Upper lobe of right lung (tissue), 1 donor: ENCODE measurements around the gene ZNF275. TPM values are rescaled to one million over a fixed set of nuclear protein-coding genes. Genes with fewer than 3 reads are reported as not detected.
"Not testable (repeated sequence)": the region's sequence is repeated elsewhere in the genome, so short reads cannot be mapped to it uniquely, and the experiment has no call there.

Experiments
- ATAC-seq: fragments of 200-7000 bp; cut with Tn5 transposase; one replicate; pipeline ENCODE4 v1.9.1; 2020; ENCODE audit warnings: mild to moderate bottlenecking, moderate library complexity
- DNase-seq: peaks from one replicate; pipeline ENCODE4 v3.0.0-alpha.2; 2020
- H3K27ac ChIP-seq: fragments of 200-600 bp; one replicate; pipeline ENCODE4 v1.8.0; 2022
- H3K27me3 ChIP-seq: fragments of 200-600 bp; one replicate; pipeline ENCODE4 v1.8.0; 2022; ENCODE audit warnings: mild to moderate bottlenecking
- H3K36me3 ChIP-seq: fragments of 200-600 bp; one replicate; pipeline ENCODE4 v1.8.0; 2022
- H3K4me1 ChIP-seq: fragments of 200-600 bp; one replicate; pipeline ENCODE4 v1.8.0; 2022
- H3K4me3 ChIP-seq: fragments of 200-600 bp; one replicate; pipeline ENCODE4 v1.8.0; 2022; ENCODE audit warnings: mild to moderate bottlenecking
- H3K9me3 ChIP-seq: fragments of 200-600 bp; one replicate; pipeline ENCODE4 v1.8.0; 2022
- CTCF ChIP-seq: fragments of 200-600 bp; IDR thresholded peaks from one replicate; pipeline ENCODE4 v1.8.0; 2022; ENCODE audit warnings: antibody characterized with exemption
- intact Hi-C: fragments of 100-400 bp; cut with DNase I; formaldehyde crosslinking; loops from one replicate; pipeline ENCODE4 v1.11.0; 2022
- long read RNA-seq: library from polyadenylated mRNA; unstranded; transcript quantifications from one replicate; pipeline ENCODE4 v2.0.0, GENCODE V29; 2021
- total RNA-seq: library from RNA; stranded (reverse); fragmentation: NEBNext Ultra II Directional; extraction: Animal tissue kit (Norgen Biotek cat#: 25700); gene quantifications from one replicate; pipeline ENCODE4 v1.2.1, GENCODE V29; 2021
- donor health status: DM: no; HTN: yes; CAD: no; lungs with severe emphysema.

Gene ZNF275, protein sequence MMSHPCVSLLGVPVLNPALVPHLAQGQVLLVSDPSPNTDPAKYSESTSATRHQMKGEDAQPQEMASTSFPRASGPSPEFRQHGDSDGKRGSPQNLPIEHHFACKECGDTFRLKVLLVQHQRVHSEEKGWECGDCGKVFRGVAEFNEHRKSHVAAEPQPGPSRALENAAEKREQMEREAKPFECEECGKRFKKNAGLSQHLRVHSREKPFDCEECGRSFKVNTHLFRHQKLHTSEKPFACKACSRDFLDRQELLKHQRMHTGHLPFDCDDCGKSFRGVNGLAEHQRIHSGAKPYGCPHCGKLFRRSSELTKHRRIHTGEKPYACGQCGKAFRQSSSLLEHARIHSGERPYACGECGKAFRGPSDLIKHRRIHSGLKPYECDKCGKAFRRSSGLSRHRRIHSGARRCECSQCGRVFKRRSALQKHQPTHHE
- 9.0 TPM for total RNA-seq
- long read RNA-seq, full-length matches to known transcripts: 1 of 2 reads
- long read RNA-seq, partial matches to known transcripts: 1 of 2 reads
- long read RNA-seq, other reads (novel, unspliced or antisense): 0 of 2 reads

DNA sequence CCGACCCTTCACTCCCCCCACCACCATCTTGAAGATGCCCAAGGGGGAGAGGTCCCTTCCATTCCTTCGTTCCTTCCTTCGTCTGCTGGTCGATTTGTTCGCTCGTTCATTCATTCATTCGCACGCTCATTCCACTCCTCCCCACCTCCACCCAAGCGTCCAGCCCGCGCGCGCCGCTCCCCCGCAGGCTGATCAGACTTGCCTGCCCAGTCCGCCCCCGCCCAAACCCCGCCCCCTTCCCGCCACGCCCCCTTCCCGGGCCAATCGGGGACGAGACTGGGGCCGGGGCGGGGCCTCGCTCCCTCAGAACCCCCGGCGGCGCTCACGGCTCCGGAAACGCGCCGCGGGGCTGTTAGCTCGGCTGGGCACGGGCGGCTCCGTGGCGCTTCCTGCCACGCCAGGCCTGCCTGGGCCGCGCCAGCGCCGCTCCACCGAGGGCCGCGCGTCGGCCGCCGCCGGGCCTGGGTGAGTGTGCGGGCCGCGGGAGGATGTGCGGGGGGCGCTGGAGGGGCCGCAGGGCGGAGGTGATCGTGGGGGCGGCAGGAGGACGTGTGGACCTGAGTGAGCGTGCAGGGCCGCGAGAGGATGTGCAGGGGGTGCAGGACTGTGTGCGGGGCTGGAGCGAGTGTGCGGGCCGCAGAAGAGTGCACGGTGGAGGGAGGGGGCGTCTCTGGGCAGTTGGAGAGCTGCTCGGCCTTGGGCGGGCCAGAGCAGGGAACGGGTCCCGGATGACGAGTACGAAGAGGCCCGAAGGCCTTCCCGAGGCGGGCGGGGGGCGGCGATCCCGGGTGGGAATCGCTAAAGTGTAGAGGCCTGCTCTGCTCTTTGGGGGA is at the start of gene ZNF275:
Gene ZNF275 (plus strand): TSS at position 333 of the 833 bp plus-strand sequence. CDS start 2,527 bp downstream, outside the sequence.
- Histone ChIP-seq H3K27me3 (no peaks in the 10 kb centered on the region), H3K4me3 (peak within 1 kb of the TSS; percentile 59), H3K27ac (peak within 1 kb of the TSS; percentile 51), H3K4me1 (no peaks in the 10 kb centered on the region), H3K36me3 (no peaks in the 10 kb centered on the region), H3K9me3 (no peaks in the 10 kb centered on the region)
- ATAC-seq (peak; percentile 100), DNase-seq (peak; percentile 89)
- TF ChIP-seq CTCF: no peak
- intact Hi-C loops: no loop called here

- H3K27ac ChIP-seq, intact Hi-C loops, H3K36me3 ChIP-seq, H3K9me3 ChIP-seq, H3K4me3 ChIP-seq, DNase-seq, ATAC-seq, H3K4me1 ChIP-seq, H3K27me3 ChIP-seq: not testable (repeated sequence)
These were observed 48.3 kb upstream of the ZNF275 start for GRCh38 chrX:153285678-153286077.

- ATAC-seq, H3K36me3 ChIP-seq, H3K27ac ChIP-seq, H3K4me1 ChIP-seq, H3K27me3 ChIP-seq, H3K9me3 ChIP-seq, DNase-seq, intact Hi-C loops, H3K4me3 ChIP-seq: not testable (repeated sequence)
These were observed 45.1 kb upstream of the ZNF275 start for GRCh38 chrX:153288807-153289206.

DNA sequence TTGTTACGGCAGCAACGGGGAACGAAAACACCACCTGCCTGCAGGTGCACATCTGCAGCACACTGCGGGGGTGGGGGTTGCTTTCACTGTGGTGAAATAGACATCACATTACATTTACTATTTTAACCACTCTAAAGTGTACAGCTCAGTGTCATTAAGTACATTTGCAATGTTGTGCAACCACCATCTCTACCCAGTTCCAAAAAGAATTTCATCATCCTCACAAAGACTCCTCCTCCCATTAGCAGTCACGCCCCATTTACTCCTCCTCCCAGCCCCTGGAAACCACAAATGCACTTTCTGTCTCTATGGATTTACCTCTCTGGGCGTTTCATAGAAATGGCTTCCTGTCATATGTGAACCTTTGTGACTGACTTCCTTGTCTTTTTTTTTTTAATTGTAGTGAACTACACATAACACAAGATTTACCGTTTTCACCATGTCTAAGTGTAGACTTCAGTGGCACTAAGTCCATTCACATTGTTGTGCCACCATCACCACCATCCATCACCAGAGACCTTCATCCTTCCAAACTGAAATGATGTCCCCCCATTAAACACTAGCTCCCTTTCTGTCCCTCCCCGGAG is 40.4 kb upstream of the ZNF275 start:
- ATAC-seq: peak; percentile 81
- DNase-seq, intact Hi-C loops: not testable (repeated sequence)

DNA sequence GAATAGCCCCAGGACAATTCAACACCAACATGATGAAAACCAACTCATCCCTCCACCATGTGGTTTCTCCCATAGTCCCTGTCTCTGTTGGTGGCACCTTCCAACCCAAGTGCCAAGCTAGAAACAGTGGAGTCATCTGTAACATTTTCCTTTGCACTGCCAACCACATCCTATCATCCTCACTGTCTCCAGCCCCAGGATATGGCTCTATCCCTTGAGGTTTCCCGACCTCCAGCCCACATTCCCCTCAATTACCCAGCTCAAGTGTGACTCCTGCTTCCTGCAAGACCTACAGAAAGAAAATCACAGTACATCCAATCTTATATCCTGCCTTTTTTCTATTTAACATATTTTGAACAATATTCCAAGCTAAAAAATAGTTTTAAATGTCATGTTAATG is 36.6 kb upstream of the ZNF275 start:
- Histone ChIP-seq H3K36me3 (no peaks in the 10 kb centered on the region), H3K27ac (no peak overlapping the region), H3K4me1 (no peaks in the 10 kb centered on the region), H3K27me3 (no peaks in the 10 kb centered on the region), H3K9me3 (no peaks in the 10 kb centered on the region), H3K4me3 (no peak overlapping the region)
- no peak for TF ChIP-seq CTCF
- DNase-seq: no peak
- intact Hi-C loops: no loop called here
- no peak for ATAC-seq

More for the DNA sequence above, 40.4 kb upstream of the ZNF275 start:
- not testable (repeated sequence) for H3K27ac ChIP-seq, H3K36me3 ChIP-seq, H3K27me3 ChIP-seq, H3K4me1 ChIP-seq, H3K9me3 ChIP-seq, H3K4me3 ChIP-seq

DNA sequence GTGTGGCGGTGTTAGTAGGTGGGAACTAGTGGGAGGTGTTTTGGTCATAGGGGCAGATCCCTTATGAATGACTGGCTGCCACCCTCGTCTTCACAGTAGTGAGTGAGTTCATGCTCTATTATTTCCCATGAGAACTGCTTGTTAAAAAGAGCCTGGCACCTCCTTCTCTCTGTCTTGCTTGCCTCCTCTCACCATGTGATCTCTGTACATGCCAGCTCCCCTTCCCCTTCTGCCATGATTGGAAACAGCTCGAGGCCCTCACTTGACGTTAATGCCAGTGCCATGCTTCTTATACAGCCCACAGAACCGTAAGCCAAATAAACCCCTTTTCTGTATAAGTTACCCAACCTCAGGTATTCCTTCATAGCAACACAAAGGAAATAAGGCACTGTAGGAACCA is 34.1 kb upstream of the ZNF275 start:
- no peaks in the 10 kb centered on the region for H3K9me3 ChIP-seq
- H3K27ac ChIP-seq: no peak overlapping the region
- no peak for DNase-seq
- no peak for ATAC-seq
- H3K36me3 ChIP-seq: no peaks in the 10 kb centered on the region
- no peak for TF ChIP-seq CTCF
- intact Hi-C loops: no loop called here
- H3K27me3 ChIP-seq: no peaks in the 10 kb centered on the region
- H3K4me1 ChIP-seq: no peaks in the 10 kb centered on the region
- H3K4me3 ChIP-seq: no peak overlapping the region
